Measurements from ENCODE around the gene FSCN2.

The FSCN2 gene

GRCh38 chr17:81483085-81483861, 44.9 kb upstream of the FSCN2 start:
- DNase-seq (ENCODE audit: extremely low read depth, low read depth) = no peak
- TF ChIP-seq CTCF (IDR thresholded peaks at IDR 0.05; ENCODE audit: low read depth, low read length) = no peak

- DNase-seq (ENCODE audit: extremely low read depth, low read depth) = no peak
- no peak for TF ChIP-seq CTCF (IDR thresholded peaks at IDR 0.05; ENCODE audit: low read depth, low read length)
Observed at GRCh38 chr17:81483862-81484194, 44.3 kb upstream of the FSCN2 start.

GRCh38 chr17:81484195-81484979, 43.8 kb upstream of the FSCN2 start:
- DNase-seq (ENCODE audit: extremely low read depth, low read depth) = peak; percentile 45
- peak; percentile 55 for TF ChIP-seq CTCF (IDR thresholded peaks at IDR 0.05; ENCODE audit: low read depth, low read length)

GRCh38 chr17:81486199-81486810, 41.9 kb upstream of the FSCN2 start:
- TF ChIP-seq CTCF (IDR thresholded peaks at IDR 0.05; ENCODE audit: low read depth, low read length) = no peak
- no peak for DNase-seq (ENCODE audit: extremely low read depth, low read depth)

- no peak for DNase-seq (ENCODE audit: extremely low read depth, low read depth)
- no peak for TF ChIP-seq CTCF (IDR thresholded peaks at IDR 0.05; ENCODE audit: low read depth, low read length)
Observed at GRCh38 chr17:81487089-81487486, 41.1 kb upstream of the FSCN2 start.

- TF ChIP-seq CTCF (IDR thresholded peaks at IDR 0.05; ENCODE audit: low read depth, low read length) = no peak
- DNase-seq (ENCODE audit: extremely low read depth, low read depth) = no peak
Observed at GRCh38 chr17:81487487-81488275, 40.5 kb upstream of the FSCN2 start.
